ENCODE data around the gene TRMO. TPM values are rescaled to one million over a fixed set of nuclear protein-coding genes. Genes with fewer than 3 reads are reported as not detected.

The TRMO gene
- total RNA-seq, 1 donor from 2014 or later = 6.8 TPM

- TF ChIP-seq, protein P1, sequence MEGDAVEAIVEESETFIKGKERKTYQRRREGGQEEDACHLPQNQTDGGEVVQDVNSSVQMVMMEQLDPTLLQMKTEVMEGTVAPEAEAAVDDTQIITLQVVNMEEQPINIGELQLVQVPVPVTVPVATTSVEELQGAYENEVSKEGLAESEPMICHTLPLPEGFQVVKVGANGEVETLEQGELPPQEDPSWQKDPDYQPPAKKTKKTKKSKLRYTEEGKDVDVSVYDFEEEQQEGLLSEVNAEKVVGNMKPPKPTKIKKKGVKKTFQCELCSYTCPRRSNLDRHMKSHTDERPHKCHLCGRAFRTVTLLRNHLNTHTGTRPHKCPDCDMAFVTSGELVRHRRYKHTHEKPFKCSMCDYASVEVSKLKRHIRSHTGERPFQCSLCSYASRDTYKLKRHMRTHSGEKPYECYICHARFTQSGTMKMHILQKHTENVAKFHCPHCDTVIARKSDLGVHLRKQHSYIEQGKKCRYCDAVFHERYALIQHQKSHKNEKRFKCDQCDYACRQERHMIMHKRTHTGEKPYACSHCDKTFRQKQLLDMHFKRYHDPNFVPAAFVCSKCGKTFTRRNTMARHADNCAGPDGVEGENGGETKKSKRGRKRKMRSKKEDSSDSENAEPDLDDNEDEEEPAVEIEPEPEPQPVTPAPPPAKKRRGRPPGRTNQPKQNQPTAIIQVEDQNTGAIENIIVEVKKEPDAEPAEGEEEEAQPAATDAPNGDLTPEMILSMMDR (IDR thresholded peaks at IDR 0.05; ENCODE audit: unreplicated experiment) = no peak
- Mint-ChIP-seq H3K4me3 (ENCODE audit: unreplicated experiment) (peak overlapping the region; percentile 38), H3K4me1 (ENCODE audit: unreplicated experiment) (peaks cover 12% of the 10 kb centered on the region), H3K27ac (ENCODE audit: unreplicated experiment) (peak overlapping the region; percentile 8), H3K9me3 (ENCODE audit: unreplicated experiment) (no peaks in the 10 kb centered on the region), H3K36me3 (ENCODE audit: low read depth, unreplicated experiment) (peaks cover 22% of the 10 kb centered on the region), H3K27me3 (ENCODE audit: unreplicated experiment) (peaks cover 2% of the 10 kb centered on the region)
- DNase-seq (ENCODE audit: low spot score) = no peak
These were observed 16.0 kb downstream of the TRMO start for GRCh38 chr9:97906236-97906831.

- peaks cover 2% of the 10 kb centered on the region for H3K27me3 Mint-ChIP-seq (ENCODE audit: unreplicated experiment)
- no peak overlapping the region for H3K27ac Mint-ChIP-seq (ENCODE audit: unreplicated experiment)
- no peak overlapping the region for H3K4me3 Mint-ChIP-seq (ENCODE audit: unreplicated experiment)
- no peak for DNase-seq (ENCODE audit: low spot score)
- TF ChIP-seq, protein P1 (IDR thresholded peaks at IDR 0.05; ENCODE audit: unreplicated experiment) = no peak
- H3K4me1 Mint-ChIP-seq (ENCODE audit: unreplicated experiment) = peaks cover 12% of the 10 kb centered on the region
- H3K36me3 Mint-ChIP-seq (ENCODE audit: low read depth, unreplicated experiment) = peaks cover 15% of the 10 kb centered on the region
- H3K9me3 Mint-ChIP-seq (ENCODE audit: unreplicated experiment) = no peaks in the 10 kb centered on the region
These were observed 17.1 kb downstream of the TRMO start for GRCh38 chr9:97905228-97905627.

GRCh38 chr9:97904725-97905124 lies 17.6 kb downstream of the TRMO start:
- Mint-ChIP-seq H3K4me1 (ENCODE audit: unreplicated experiment) (peaks cover 12% of the 10 kb centered on the region), H3K27me3 (ENCODE audit: unreplicated experiment) (peaks cover 2% of the 10 kb centered on the region), H3K36me3 (ENCODE audit: low read depth, unreplicated experiment) (peaks cover 12% of the 10 kb centered on the region), H3K4me3 (ENCODE audit: unreplicated experiment) (no peak overlapping the region), H3K27ac (ENCODE audit: unreplicated experiment) (no peak overlapping the region), H3K9me3 (ENCODE audit: unreplicated experiment) (no peaks in the 10 kb centered on the region)
- TF ChIP-seq, protein P1 (IDR thresholded peaks at IDR 0.05; ENCODE audit: unreplicated experiment) = no peak
- no peak for DNase-seq (ENCODE audit: low spot score)

DNA sequence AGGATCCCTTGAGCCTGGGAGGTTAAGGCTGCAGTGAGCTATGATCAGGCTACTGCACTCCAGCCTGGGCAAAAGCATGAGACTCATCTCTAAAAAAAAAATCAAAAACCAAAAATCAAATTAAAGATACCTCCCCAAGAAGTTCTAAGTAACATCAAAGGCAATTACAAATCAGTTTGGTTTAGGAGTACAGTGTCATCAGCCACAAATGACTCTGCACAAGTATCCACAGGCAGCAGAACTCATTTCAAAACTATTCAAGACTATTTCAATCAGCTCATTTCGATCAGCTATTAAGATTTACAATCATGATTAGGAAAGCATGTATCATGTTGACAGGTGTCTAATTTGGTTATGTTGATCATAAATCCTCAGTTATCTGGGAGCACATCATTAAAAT lies 19.1 kb downstream of the TRMO start:
- Mint-ChIP-seq H3K27me3 (ENCODE audit: unreplicated experiment) (peaks cover 4% of the 10 kb centered on the region), H3K36me3 (ENCODE audit: low read depth, unreplicated experiment) (peaks cover 8% of the 10 kb centered on the region), H3K4me3 (ENCODE audit: unreplicated experiment) (no peak overlapping the region), H3K27ac (ENCODE audit: unreplicated experiment) (no peak overlapping the region), H3K4me1 (ENCODE audit: unreplicated experiment) (peaks cover 12% of the 10 kb centered on the region), H3K9me3 (ENCODE audit: unreplicated experiment) (no peaks in the 10 kb centered on the region)
- no peak for DNase-seq (ENCODE audit: low spot score)
- TF ChIP-seq, protein P1 (IDR thresholded peaks at IDR 0.05; ENCODE audit: unreplicated experiment) = no peak

GRCh38 chr9:97900738-97901565 lies 21.3 kb downstream of the TRMO start:
- Mint-ChIP-seq H3K27ac (ENCODE audit: unreplicated experiment) (no peak overlapping the region), H3K36me3 (ENCODE audit: low read depth, unreplicated experiment) (no peaks in the 10 kb centered on the region), H3K4me1 (ENCODE audit: unreplicated experiment) (peaks cover 2% of the 10 kb centered on the region), H3K9me3 (ENCODE audit: unreplicated experiment) (no peaks in the 10 kb centered on the region), H3K27me3 (ENCODE audit: unreplicated experiment) (peaks cover 4% of the 10 kb centered on the region), H3K4me3 (ENCODE audit: unreplicated experiment) (no peak overlapping the region)
- peak; percentile 23 for DNase-seq (ENCODE audit: low spot score)
- TF ChIP-seq, protein P1 (IDR thresholded peaks at IDR 0.05; ENCODE audit: unreplicated experiment) = peak; percentile 70

Data from endothelial cell (in vitro differentiated cells).